Measurements from ENCODE around the gene MYH10. TPM values are rescaled to one million over a fixed set of nuclear protein-coding genes. Genes with fewer than 3 reads are reported as not detected.

MYH10 gene
- total and polyA plus RNA-seq, 9 of the 15 experiments (the other 6 are each of a cell fraction or from before 2014, with no cell fraction given), result 16.3 to 95.3 (median 39.7) TPM

GRCh38 chr17:8585911-8586310, 44.6 kb downstream of the MYH10 start:
- no peaks in the 10 kb centered on the region; a peak in 1 of 5 replicates for H3K4me1 ChIP-seq (replicated peaks in 1 of 2; ENCODE audit: control insufficient read depth in 2 of 2, insufficient read depth in 2 of 2, low read length in 2 of 2)
- ChIA-PET CTCF (ENCODE audit: low intra/inter-chr PET ratio) (no interaction called here), POLR2A (no interaction called here)
- H3K4me3 ChIP-seq, result no peak overlapping the region
- no peak for ATAC-seq
- H3K27ac ChIP-seq (ENCODE audit: extremely low read depth, low read depth, low read length), result no peak overlapping the region
- no peak for DNase-seq (ENCODE audit: extremely low read depth in 1 of 4, low spot score in 3 of 4)
- peaks cover 3% of the 10 kb centered on the region; the same call in 1 of the 3 replicates for H3K79me2 ChIP-seq (ENCODE audit: control insufficient read depth, insufficient read depth, low read length)
- FAIRE-seq, result no peak
- H4K20me1 ChIP-seq (replicated peaks; ENCODE audit: control insufficient read depth, insufficient read depth, low read length), result no peaks in the 10 kb centered on the region
- intact Hi-C loops (cut with micrococcal nuclease) (no loop called here), in situ Hi-C loops (cut with MboI) (no loop called here)
- no peak overlapping the region for H3K4me2 ChIP-seq (ENCODE audit: insufficient read depth, low read length)
- peaks cover 21% of the 10 kb centered on the region; the same call in 2 of the 3 replicates for H3K36me3 ChIP-seq (ENCODE audit: control insufficient read depth, insufficient read depth, low read length)
- no peaks in the 10 kb centered on the region for H3K27me3 ChIP-seq (ENCODE audit: control insufficient read depth in 2 of 2, insufficient read depth in 2 of 2, low read length in 2 of 2)
- no peaks in the 10 kb centered on the region for H3K9me1 ChIP-seq (ENCODE audit: control insufficient read depth, insufficient read depth, low read length)
- H3K9me3 ChIP-seq (replicated peaks; ENCODE audit: control insufficient read depth, insufficient read depth, low read depth, low read length), result no peaks in the 10 kb centered on the region
- no TSS peak for BruUV-seq (replicated peaks)
- TF ChIP-seq SRF (CRISPR knock-in tag; IDR thresholded peaks at IDR 0.05), result no peak
- TF ChIP-seq KHSRP (IDR thresholded peaks at IDR 0.05), result no peak
- TF ChIP-seq HMGXB4 (CRISPR knock-in tag; IDR thresholded peaks at IDR 0.05), result no peak
- no peak for TF ChIP-seq ZNF175 (CRISPR knock-in tag; IDR thresholded peaks at IDR 0.05; ENCODE audit: low read depth)
- no peak for TF ChIP-seq HMGN3 (IDR thresholded peaks at IDR 0.05; ENCODE audit: borderline replicate concordance, extremely low read depth, insufficient read length, low read depth, low read length)
- TF ChIP-seq FOXA1 (IDR thresholded peaks at IDR 0.05; ENCODE audit: borderline replicate concordance), result no peak
- no peak for TF ChIP-seq E2F5 (CRISPR knock-in tag; IDR thresholded peaks at IDR 0.05)
- TF ChIP-seq CHAMP1 (IDR thresholded peaks at IDR 0.05), result no peak
- H2AFZ ChIP-seq (ENCODE audit: low read depth, low read length), result no peak overlapping the region
- no peak overlapping the region for H3K9ac ChIP-seq (ENCODE audit: insufficient read depth in 1 of 2, low read depth in 2 of 2, low read length in 2 of 2)
- 82% methylated on average over 1 of the region's 1 CpG for WGBS (ENCODE audit: insufficient coverage, low coverage, missing lambda C conversion rate)

All from K562 (cell line).